ENCODE data around the gene WDR5. TPM values are rescaled to one million over a fixed set of nuclear protein-coding genes. Genes with fewer than 3 reads are reported as not detected.

WDR5 gene
- total and polyA plus RNA-seq, 9 of the 15 experiments (the other 6 are each of a cell fraction or from before 2014, with no cell fraction given), result 3.0 to 56.8 (median 38.6) TPM

DNA sequence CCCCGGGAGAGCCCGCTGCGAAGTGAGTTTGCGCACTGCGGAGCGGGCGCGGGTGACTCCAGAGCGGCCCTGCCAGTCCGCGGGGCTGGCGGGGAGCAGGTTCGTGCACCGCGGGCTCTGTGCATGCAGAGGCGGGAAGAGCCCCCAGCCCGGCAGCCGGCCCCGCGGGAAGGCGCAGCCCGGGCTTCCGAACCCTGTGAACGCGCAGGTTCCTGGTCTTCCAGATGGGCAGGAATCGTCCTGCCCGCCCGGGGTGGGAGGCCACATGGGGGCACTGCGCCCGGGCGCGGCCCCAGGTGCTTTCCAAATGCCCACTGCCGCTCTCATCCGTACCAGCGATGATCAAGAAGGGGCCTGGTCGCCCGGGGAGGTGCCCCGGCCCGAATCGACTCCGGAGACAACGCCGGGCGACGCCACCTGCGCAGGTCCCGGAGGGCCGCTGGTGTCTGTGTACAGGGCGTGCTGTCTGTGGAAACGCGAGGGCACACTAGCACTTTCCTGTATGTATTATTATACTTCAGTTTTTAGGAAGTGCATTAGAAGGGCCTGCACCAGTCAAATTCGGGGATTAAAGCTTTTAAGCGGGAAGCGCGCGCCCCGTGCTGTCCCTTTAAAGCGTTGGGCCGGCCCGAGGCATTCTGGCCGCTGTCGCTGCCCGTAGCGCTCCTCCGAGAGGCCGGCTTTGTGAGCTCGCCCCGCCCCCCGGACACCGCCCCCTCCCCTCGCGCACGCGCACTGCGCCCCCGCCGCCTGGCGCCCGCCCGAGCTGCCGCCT lies at the start of gene WDR5 (continued):
- TF ChIP-seq RFX5 (IDR thresholded peaks at IDR 0.05; ENCODE audit: low read depth, low read length), result no peak
- TF ChIP-seq MXD1 (CRISPR knock-in tag; IDR thresholded peaks at IDR 0.05; ENCODE audit: borderline replicate concordance, poor library complexity, severe bottlenecking), result no peak
- TF ChIP-seq ZNF699 (CRISPR knock-in tag; IDR thresholded peaks at IDR 0.05; ENCODE audit: insufficient replicate concordance), result no peak
- no peak for TF ChIP-seq RREB1 (CRISPR knock-in tag; IDR thresholded peaks at IDR 0.05)
- no peak for TF ChIP-seq PHB (CRISPR knock-in tag; IDR thresholded peaks at IDR 0.05)
- TF ChIP-seq ZNF134 (CRISPR knock-in tag; conservative IDR thresholded peaks at IDR 0.05), result no peak
- TF ChIP-seq PATZ1 (CRISPR knock-in tag; IDR thresholded peaks at IDR 0.05; ENCODE audit: borderline replicate concordance), result no peak
- no peak for TF ChIP-seq ZNF830 (CRISPR knock-in tag; IDR thresholded peaks at IDR 0.05)
- peak; percentile 67; the same call in 1 of the 2 replicates for TF ChIP-seq TCF7L2 (IDR thresholded peaks at IDR 0.05; ENCODE audit: low read depth, low read length)
- no peak for TF ChIP-seq MAFK (IDR thresholded peaks at IDR 0.05; ENCODE audit: low read length)
- TF ChIP-seq, protein P1, sequence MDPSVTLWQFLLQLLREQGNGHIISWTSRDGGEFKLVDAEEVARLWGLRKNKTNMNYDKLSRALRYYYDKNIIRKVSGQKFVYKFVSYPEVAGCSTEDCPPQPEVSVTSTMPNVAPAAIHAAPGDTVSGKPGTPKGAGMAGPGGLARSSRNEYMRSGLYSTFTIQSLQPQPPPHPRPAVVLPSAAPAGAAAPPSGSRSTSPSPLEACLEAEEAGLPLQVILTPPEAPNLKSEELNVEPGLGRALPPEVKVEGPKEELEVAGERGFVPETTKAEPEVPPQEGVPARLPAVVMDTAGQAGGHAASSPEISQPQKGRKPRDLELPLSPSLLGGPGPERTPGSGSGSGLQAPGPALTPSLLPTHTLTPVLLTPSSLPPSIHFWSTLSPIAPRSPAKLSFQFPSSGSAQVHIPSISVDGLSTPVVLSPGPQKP (CRISPR knock-in tag; IDR thresholded peaks at IDR 0.05), result no peak
- no peak for TF ChIP-seq MBD2 (IDR thresholded peaks at IDR 0.05; ENCODE audit: borderline replicate concordance, low read depth)
- TF ChIP-seq, protein P2, sequence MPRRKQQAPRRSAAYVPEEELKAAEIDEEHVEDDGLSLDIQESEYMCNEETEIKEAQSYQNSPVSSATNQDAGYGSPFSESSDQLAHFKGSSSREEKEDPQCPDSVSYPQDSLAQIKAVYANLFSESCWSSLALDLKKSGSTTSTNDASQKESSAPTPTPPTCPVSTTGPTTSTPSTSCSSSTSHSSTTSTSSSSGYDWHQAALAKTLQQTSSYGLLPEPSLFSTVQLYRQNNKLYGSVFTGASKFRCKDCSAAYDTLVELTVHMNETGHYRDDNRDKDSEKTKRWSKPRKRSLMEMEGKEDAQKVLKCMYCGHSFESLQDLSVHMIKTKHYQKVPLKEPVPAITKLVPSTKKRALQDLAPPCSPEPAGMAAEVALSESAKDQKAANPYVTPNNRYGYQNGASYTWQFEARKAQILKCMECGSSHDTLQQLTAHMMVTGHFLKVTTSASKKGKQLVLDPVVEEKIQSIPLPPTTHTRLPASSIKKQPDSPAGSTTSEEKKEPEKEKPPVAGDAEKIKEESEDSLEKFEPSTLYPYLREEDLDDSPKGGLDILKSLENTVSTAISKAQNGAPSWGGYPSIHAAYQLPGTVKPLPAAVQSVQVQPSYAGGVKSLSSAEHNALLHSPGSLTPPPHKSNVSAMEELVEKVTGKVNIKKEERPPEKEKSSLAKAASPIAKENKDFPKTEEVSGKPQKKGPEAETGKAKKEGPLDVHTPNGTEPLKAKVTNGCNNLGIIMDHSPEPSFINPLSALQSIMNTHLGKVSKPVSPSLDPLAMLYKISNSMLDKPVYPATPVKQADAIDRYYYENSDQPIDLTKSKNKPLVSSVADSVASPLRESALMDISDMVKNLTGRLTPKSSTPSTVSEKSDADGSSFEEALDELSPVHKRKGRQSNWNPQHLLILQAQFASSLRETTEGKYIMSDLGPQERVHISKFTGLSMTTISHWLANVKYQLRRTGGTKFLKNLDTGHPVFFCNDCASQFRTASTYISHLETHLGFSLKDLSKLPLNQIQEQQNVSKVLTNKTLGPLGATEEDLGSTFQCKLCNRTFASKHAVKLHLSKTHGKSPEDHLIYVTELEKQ (CRISPR knock-in tag; IDR thresholded peaks at IDR 0.05), result no peak

Measured in K562 (cell line).